NCI-H1417 treated with DMSO at 0.1 percent for 48 hours (cell line): ENCODE measurements around the gene DCANP1.

Experiments
- DNase-seq: peaks from one replicate; lab custom pipeline; 2025; lab: John Stamatoyannopoulos, UW

The DCANP1 gene

GRCh38 chr5:135478938-135479337, 31.8 kb upstream of the DCANP1 start:
- DNase-seq = no peak

- no peak for DNase-seq
These were observed 30.5 kb upstream of the DCANP1 start for GRCh38 chr5:135477613-135478066.

- DNase-seq = no peak
These were observed 29.8 kb upstream of the DCANP1 start for GRCh38 chr5:135476615-135477581.

- no peak for DNase-seq
These were observed 27.0 kb upstream of the DCANP1 start for GRCh38 chr5:135473956-135474670.

- no peak for DNase-seq
These were observed 25.0 kb upstream of the DCANP1 start for GRCh38 chr5:135472141-135472540.

GRCh38 chr5:135471726-135472125, 24.6 kb upstream of the DCANP1 start:
- no peak for DNase-seq

- no peak for DNase-seq
These were observed 22.8 kb upstream of the DCANP1 start for GRCh38 chr5:135469911-135470310.

GRCh38 chr5:135468541-135468940, 21.4 kb upstream of the DCANP1 start:
- DNase-seq = no peak

- DNase-seq = no peak
These were observed 20.8 kb upstream of the DCANP1 start for GRCh38 chr5:135467871-135468485.

GRCh38 chr5:135467051-135467625, 20.0 kb upstream of the DCANP1 start:
- DNase-seq = no peak

- DNase-seq = peak; percentile 23
These were observed 19.3 kb upstream of the DCANP1 start for GRCh38 chr5:135466178-135467050.

- no peak for DNase-seq
These were observed 18.4 kb upstream of the DCANP1 start for GRCh38 chr5:135465391-135466122.

- DNase-seq = peak; percentile 33
These were observed 15.2 kb upstream of the DCANP1 start for GRCh38 chr5:135462304-135462703.

GRCh38 chr5:135461481-135462151, 14.5 kb upstream of the DCANP1 start:
- DNase-seq = no peak

GRCh38 chr5:135460246-135461033, 13.3 kb upstream of the DCANP1 start:
- DNase-seq = no peak

- no peak for DNase-seq
These were observed 11.8 kb upstream of the DCANP1 start for GRCh38 chr5:135458921-135459331.

- no peak for DNase-seq
These were observed 11.2 kb upstream of the DCANP1 start for GRCh38 chr5:135458356-135458755.

- no peak for DNase-seq
These were observed 10.4 kb upstream of the DCANP1 start for GRCh38 chr5:135457424-135458071.
